GM19035 (cell line): Measurements from ENCODE around the gene ZNF530.

Experiments used
- ATAC-seq: cut with Tn5 transposase; IDR thresholded peaks from one replicate; pipeline ENCODE4 v1.9.1; 2021; ENCODE audit not compliant: unreplicated experiment

Gene ZNF530

GRCh38 chr19:57599761-57600383, at the start of gene ZNF530:
ZNF530 (plus strand) TSS chr19:57599885; CDS start chr19:57604346, 4,461 bp downstream.
- peak; percentile 95 for ATAC-seq

DNA sequence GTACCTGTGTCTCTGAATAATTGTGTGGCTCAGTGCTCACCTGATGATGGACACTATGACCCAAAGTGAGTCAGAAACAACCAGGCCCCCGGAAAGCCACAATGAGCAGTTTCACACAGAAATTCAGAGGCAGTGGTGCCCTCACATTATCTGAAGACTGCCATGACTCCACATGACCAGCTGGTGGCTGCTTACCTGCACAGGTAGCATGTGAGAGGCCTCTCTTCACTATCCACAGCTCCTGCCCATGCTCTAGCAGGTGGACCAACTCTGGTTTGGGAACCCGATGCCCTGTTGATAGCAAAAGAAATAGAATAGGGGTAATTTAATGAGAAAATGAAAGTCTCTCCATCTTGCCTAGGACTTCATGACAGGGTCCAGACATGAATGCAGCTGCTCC, 47.3 kb upstream of the ZNF530 start:
- no peak for ATAC-seq

- no peak for ATAC-seq
These were observed 42.0 kb upstream of the ZNF530 start for GRCh38 chr19:57557659-57558058.

DNA sequence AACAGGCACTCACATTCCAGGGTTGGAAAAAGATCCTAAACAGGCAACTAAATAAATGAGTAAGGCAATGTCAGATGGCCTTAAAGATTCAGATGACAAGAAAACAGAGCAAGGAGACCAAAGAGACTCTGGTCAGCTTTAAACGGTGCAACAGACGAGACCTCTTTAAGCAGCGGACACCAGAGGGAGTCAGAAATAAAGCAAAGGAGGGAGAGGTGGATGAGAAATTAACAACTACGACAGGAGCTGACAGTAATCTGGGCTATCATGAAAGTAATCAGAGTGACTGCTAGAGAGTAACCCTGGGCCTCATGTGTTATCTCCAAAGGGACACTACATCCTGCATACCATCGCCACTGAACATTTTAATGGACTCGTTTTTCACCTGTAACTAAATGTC, 41.2 kb upstream of the ZNF530 start:
- no peak for ATAC-seq

DNA sequence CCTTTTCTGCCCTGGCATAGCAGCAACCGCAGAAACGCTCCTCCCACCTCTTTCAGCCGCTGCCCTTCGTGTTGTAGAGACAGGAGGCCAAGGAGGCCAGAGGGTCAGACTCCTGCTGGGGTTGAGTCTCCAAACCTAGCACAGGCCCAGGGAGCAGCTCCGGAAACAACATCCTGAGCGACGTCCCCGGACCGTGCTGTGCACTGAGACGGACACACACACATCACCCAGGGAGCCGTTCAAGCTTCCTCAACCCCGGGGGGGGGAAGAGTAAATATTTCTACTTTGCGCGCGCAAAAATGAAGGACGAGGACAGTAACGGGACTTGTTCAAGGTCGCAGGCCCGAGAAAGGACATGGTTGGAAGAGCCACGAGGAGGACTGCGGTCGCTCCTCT, 40.7 kb upstream of the ZNF530 start:
- ATAC-seq = peak; percentile 8

DNA sequence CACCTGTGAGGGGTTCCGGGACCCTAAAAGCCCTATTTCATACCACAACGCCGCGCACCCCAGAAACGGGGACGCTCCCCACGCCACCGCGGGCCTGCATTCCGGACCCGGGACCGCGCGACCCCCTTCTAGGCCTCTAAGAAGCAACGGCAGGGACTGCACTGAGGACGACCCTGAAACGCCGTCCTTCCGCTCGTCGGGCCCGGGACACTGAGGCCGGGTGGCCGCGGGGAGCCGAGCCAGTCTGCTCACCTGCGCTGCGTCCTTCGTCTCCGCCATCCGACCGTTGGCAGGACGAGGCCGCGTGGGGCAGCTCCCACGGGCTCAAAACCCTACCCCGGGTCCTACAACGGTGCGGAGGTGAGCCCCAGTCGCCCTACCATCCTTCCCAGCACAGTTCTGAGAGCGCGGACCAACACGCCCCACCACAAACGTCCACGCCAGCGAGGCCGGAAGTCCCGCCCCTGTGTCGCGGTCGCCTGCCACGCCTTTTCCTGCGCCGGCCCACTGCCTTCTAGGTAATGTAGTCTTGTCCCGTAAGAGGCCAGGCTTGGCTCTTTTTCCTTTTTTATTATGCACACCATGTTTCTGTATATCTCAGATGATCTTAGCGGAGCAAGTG, 40.2 kb upstream of the ZNF530 start, which contains the start of gene ZNF550:
Gene ZNF550, minus strand, starts transcription at position 460 of the 622 bp plus-strand sequence. Its CDS starts 181 bp downstream, at position 279.
- ATAC-seq = peak; percentile 94

- ATAC-seq = peak; percentile 14
These were observed 39.6 kb upstream of the ZNF530 start for GRCh38 chr19:57560049-57560491.

DNA sequence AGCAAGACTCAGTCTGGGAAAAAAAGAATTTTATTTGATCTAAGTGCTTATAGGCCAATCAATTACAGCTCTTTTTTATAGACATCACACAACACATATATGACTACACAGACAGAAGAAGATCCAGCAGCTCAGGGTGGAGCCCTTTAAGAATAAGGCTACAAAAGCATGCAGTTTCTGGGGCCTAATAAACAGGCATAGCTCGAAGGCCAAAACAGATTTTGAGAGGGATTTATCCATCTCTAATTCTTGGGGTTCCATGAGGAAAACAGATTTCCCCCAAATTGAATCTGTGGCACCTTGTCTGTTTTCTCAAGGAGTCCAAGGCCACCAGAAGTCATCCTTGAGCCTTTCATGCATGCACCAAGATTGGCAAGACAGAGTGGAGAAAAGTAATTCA, 36.1 kb upstream of the ZNF530 start:
- ATAC-seq = no peak

- no peak for ATAC-seq
These were observed 33.1 kb upstream of the ZNF530 start for GRCh38 chr19:57566396-57567265.

- ATAC-seq = no peak
These were observed 29.0 kb upstream of the ZNF530 start for GRCh38 chr19:57570707-57571106.

- no peak for ATAC-seq
These were observed 27.2 kb upstream of the ZNF530 start for GRCh38 chr19:57572415-57572947.

GRCh38 chr19:57576661-57577060, 23.0 kb upstream of the ZNF530 start:
- ATAC-seq = no peak

- ATAC-seq = peak; percentile 93
These were observed 21.0 kb upstream of the ZNF530 start, which contains the start of gene ZNF416 for GRCh38 chr19:57578487-57579205. ZNF416 (minus strand) TSS chr19:57578911; CDS start chr19:57578704, 207 bp downstream.

GRCh38 chr19:57583104-57583520, 16.6 kb upstream of the ZNF530 start:
- no peak for ATAC-seq

GRCh38 chr19:57583521-57584416, 15.9 kb upstream of the ZNF530 start, which contains the start of gene ZIK1:
ZIK1 (plus strand) TSS chr19:57584145; CDS start chr19:57584357, 212 bp downstream.
- ATAC-seq = no peak

GRCh38 chr19:57587529-57587928, 12.2 kb upstream of the ZNF530 start:
- no peak for ATAC-seq

DNA sequence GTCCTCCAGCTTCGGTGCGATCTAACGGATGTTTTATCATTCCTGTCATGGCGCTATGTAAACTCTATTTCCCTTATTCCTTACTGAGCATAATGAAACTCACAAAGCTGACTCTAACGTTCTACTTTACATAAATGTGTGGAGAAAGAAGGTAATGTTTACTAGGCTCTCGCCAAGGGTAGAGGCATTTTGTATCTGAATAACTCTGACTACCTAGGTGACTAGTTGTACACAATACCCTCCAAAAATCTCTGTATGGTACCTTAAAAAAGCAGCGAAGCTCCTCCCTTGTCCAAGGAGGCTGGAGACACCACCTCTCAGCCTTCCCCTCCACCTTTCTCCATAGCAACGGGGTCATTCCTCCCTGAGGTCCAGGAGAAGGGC, 316 bp upstream of the ZNF530 start:
- ATAC-seq = peak; percentile 14

DNA sequence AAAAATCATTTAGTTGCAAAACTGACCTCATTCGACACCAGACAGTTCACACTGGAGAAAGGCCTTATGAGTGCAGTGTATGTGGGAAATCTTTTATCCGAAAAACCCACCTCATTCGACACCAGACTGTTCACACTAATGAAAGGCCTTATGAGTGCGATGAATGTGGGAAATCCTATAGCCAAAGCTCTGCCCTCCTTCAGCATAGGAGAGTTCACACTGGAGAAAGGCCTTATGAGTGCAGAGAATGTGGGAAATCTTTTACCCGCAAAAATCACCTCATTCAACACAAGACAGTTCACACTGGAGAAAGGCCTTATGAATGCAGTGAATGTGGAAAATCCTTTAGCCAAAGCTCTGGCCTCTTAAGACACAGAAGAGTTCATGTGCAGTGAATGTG, 7.2 kb downstream of the ZNF530 start:
- ATAC-seq = no peak

DNA sequence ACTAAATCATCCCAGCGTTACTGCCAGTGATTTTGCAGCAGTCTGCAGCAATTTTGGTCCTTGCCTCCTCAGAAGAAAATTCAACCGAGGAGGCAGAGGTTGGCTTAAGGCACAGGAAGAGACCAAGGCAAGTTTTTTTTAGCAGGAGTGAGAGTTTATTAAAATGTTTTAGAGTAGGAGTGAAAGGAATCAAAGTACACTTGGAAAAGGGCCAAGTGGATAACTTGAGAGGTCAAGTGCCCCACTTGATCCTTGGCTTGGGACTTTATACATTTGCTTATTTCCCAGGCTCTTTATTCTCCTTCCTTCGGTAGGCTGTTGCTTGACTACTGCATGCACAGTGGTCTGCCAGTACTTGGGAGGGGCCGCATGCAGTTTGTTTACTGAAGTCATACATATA, 11.4 kb downstream of the ZNF530 start:
- no peak for ATAC-seq
